Smooth muscle cell of the brain vasculature (primary cell): ENCODE measurements around the gene CCDC192.

Experiments used
- DNase-seq: peaks from one replicate; pipeline ENCODE4 v3.0.0-alpha.2; 2012; ENCODE audit warnings: low read depth, low spot score

Gene CCDC192

GRCh38 chr5:127884416-127884815 is 181.2 kb downstream of the CCDC192 start:
- DNase-seq, result no peak

- DNase-seq, result no peak
Observed at GRCh38 chr5:127885176-127885575, 182.0 kb downstream of the CCDC192 start.

- no peak for DNase-seq
Observed at GRCh38 chr5:127886081-127886480, 182.9 kb downstream of the CCDC192 start.

GRCh38 chr5:127887282-127887681 is 184.1 kb downstream of the CCDC192 start:
- no peak for DNase-seq

- DNase-seq, result no peak
Observed at GRCh38 chr5:127891942-127892341, 188.8 kb downstream of the CCDC192 start.

GRCh38 chr5:127892467-127893207 is 189.4 kb downstream of the CCDC192 start:
- DNase-seq, result no peak

GRCh38 chr5:127893232-127893631 is 190.0 kb downstream of the CCDC192 start:
- no peak for DNase-seq

- no peak for DNase-seq
Observed at GRCh38 chr5:127894461-127894860, 191.3 kb downstream of the CCDC192 start.

GRCh38 chr5:127898551-127899213 is 195.5 kb downstream of the CCDC192 start:
- no peak for DNase-seq

GRCh38 chr5:127899214-127899610 is 196.0 kb downstream of the CCDC192 start:
- no peak for DNase-seq

GRCh38 chr5:127906562-127907204 is 203.5 kb downstream of the CCDC192 start:
- no peak for DNase-seq

GRCh38 chr5:127907907-127908306 is 204.7 kb downstream of the CCDC192 start:
- DNase-seq, result no peak

- DNase-seq, result no peak
Observed at GRCh38 chr5:127909066-127909465, 205.9 kb downstream of the CCDC192 start.

- no peak for DNase-seq
Observed at GRCh38 chr5:127909821-127910220, 206.6 kb downstream of the CCDC192 start.

GRCh38 chr5:127910307-127910956 is 207.2 kb downstream of the CCDC192 start:
- DNase-seq, result no peak

GRCh38 chr5:127911619-127912018 is 208.4 kb downstream of the CCDC192 start:
- DNase-seq, result no peak

GRCh38 chr5:127912411-127912810 is 209.2 kb downstream of the CCDC192 start:
- DNase-seq, result no peak

- DNase-seq, result no peak
Observed at GRCh38 chr5:127916885-127917573, 213.8 kb downstream of the CCDC192 start.

GRCh38 chr5:127919006-127919796 is 216.0 kb downstream of the CCDC192 start:
- DNase-seq, result no peak

- no peak for DNase-seq
Observed at GRCh38 chr5:127919818-127920217, 216.6 kb downstream of the CCDC192 start.

GRCh38 chr5:127920936-127921335 is 217.7 kb downstream of the CCDC192 start:
- no peak for DNase-seq
